Activated CD4-positive, alpha-beta T cell treated with anti-CD3 and anti-CD28 coated beads, Interleukin-2, amount 10 ng/mL, durations not matched to agents 7 days and 5 days (primary cell): ENCODE results near the gene PKMYT1. TPM values are rescaled to one million over a fixed set of nuclear protein-coding genes. Genes with fewer than 3 reads are reported as not detected.

ENCODE experiments used
- CTCF ChIA-PET: fragments of 350-600 bp; sonication (Branson Sonifier 250); formaldehyde crosslinking; loops from one replicate; lab custom pipeline; 2021; ENCODE audit warnings: antibody characterized with exemption; lab: Charles Lee
- POLR2A ChIA-PET: fragments of 350-600 bp; sonication (Branson Sonifier 250); formaldehyde crosslinking; loops from one replicate; lab custom pipeline; 2021; ENCODE audit warnings: antibody characterized with exemption; lab: Charles Lee
- DNase-seq: peaks from one replicate; pipeline ENCODE4 v3.0.0-alpha.2; 2020
- H3K27ac Mint-ChIP-seq: one replicate; pipeline ENCODE4 v1.8.0; 2021; ENCODE audit warnings: mild to moderate bottlenecking, moderate library complexity, mixed read lengths
- H3K27me3 Mint-ChIP-seq: one replicate; pipeline ENCODE4 v1.8.0; 2021; ENCODE audit warnings: mixed read lengths
- H3K36me3 Mint-ChIP-seq: one replicate; pipeline ENCODE4 v1.8.0; 2021; ENCODE audit warnings: low read depth, mixed read lengths
- H3K4me1 Mint-ChIP-seq: one replicate; pipeline ENCODE4 v1.8.0; 2021; ENCODE audit warnings: mixed read lengths
- H3K4me3 Mint-ChIP-seq: one replicate; pipeline ENCODE4 v1.8.0; 2021; ENCODE audit warnings: mild to moderate bottlenecking, moderate library complexity, mixed read lengths
- H3K9me3 Mint-ChIP-seq: one replicate; pipeline ENCODE4 v1.8.0; 2021; ENCODE audit warnings: mixed read lengths
- total RNA-seq, 2 experiments: library from RNA; stranded (reverse); gene quantifications; one replicate each; pipeline ENCODE4 v1.2.3, GENCODE V29; 2021

The PKMYT1 gene
- total RNA-seq, 2 experiments from 2014 or later: 122 to 151 TPM

DNA sequence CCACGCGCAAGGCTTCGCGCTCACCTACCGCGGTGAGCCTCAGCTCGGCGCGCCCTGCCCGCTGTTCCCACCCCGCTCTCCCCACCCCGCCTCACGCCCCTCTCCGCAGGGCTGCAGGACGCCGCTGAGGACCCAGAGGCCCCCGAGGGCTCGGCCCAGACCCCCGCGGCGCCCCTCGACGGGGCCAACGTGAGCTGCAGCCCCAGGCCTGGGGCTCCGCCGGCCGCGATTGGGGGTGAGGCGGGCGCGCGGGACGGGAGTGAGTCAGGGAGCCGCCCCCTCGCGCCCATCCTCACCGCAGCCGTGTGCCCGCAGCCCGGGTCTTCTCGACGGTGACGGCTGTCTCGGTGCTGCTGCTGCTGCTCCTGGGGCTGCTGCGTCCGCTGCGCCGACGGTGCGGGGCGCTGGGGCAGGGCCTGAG lies 13.0 kb downstream of the PKMYT1 start:
- POLR2A ChIA-PET: no interaction called here
- Mint-ChIP-seq H3K4me1 (peaks cover 38% of the 10 kb centered on the region), H3K9me3 (no peaks in the 10 kb centered on the region), H3K4me3 (no peak overlapping the region), H3K27me3 (peaks cover 22% of the 10 kb centered on the region), H3K27ac (no peak overlapping the region), H3K36me3 (peaks cover 8% of the 10 kb centered on the region)
- CTCF ChIA-PET: interaction anchor here (0.9 to 1.7 kb wide), 4 partner anchors 37 to 61 kb away, joined by 4 to 5 read pairs (median 4); no protein-coding TSS in a partner anchor
- no peak for DNase-seq

DNA sequence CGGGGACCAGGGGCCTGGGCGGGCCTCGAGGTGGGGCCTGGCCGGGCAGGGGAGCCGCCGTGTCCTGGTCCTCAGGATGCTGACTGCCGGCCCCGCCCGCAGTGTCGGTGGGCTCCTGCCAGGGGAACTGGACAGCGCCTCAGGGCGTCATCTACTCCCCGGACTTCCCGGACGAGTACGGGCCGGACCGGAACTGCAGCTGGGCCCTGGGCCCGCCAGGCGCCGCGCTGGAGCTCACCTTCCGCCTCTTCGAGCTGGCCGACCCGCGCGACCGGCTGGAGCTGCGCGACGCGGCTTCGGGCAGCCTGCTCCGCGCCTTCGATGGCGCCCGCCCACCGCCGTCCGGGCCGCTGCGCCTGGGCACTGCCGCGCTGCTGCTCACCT lies 13.4 kb downstream of the PKMYT1 start:
- H3K4me3 Mint-ChIP-seq: no peak overlapping the region
- peaks cover 26% of the 10 kb centered on the region for H3K27me3 Mint-ChIP-seq
- H3K4me1 Mint-ChIP-seq: peaks cover 37% of the 10 kb centered on the region
- H3K36me3 Mint-ChIP-seq: peaks cover 4% of the 10 kb centered on the region
- POLR2A ChIA-PET: no interaction called here
- no peaks in the 10 kb centered on the region for H3K9me3 Mint-ChIP-seq
- DNase-seq: no peak
- H3K27ac Mint-ChIP-seq: no peak overlapping the region
- CTCF ChIA-PET: interaction anchor here (0.9 to 1.7 kb wide), 4 partner anchors 37 to 61 kb away, joined by 4 to 5 read pairs (median 4); no protein-coding TSS in a partner anchor

DNA sequence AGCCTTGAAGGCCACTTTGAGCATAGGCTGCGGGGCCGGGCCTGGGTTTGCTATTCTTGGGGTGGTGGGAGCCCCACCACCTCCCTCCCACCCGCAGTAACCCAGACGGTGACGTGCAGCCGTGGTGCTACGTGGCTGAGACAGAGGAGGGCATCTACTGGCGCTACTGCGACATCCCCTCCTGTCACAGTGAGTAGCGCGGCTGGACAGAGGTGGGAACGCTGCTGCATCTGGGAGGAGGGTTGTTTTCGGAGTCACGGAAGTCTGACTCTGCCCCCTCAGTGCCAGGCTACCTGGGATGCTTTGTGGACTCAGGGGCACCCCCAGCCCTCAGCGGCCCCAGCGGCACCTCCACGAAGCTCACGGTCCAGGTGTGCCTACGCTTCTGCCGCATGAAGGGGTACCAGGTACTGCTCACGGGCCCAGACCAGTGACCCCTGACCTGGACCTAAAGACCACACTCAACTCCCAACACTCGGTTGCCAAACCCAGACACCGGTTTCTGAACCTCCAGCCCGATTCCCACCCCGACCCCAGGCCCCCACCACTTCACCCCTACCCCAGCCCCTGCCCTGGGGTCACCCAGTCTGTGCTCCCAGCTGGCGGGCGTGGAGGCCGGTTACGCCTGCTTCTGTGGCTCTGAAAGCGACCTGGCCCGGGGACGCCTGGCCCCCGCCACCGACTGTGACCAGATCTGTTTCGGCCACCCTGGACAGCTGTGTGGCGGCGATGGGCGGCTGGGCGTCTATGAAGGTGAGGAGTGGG lies 14.0 kb downstream of the PKMYT1 start:
- POLR2A ChIA-PET: no interaction called here
- Mint-ChIP-seq H3K27ac (no peak overlapping the region), H3K27me3 (peaks cover 28% of the 10 kb centered on the region), H3K4me1 (peaks cover 40% of the 10 kb centered on the region), H3K36me3 (peaks cover 4% of the 10 kb centered on the region), H3K9me3 (no peaks in the 10 kb centered on the region), H3K4me3 (no peak overlapping the region)
- CTCF ChIA-PET: interaction anchor here (0.7 to 1.7 kb wide), 5 partner anchors 38 to 245 kb away, joined by 4 to 5 read pairs (median 5); no protein-coding TSS in a partner anchor
- DNase-seq: no peak

DNA sequence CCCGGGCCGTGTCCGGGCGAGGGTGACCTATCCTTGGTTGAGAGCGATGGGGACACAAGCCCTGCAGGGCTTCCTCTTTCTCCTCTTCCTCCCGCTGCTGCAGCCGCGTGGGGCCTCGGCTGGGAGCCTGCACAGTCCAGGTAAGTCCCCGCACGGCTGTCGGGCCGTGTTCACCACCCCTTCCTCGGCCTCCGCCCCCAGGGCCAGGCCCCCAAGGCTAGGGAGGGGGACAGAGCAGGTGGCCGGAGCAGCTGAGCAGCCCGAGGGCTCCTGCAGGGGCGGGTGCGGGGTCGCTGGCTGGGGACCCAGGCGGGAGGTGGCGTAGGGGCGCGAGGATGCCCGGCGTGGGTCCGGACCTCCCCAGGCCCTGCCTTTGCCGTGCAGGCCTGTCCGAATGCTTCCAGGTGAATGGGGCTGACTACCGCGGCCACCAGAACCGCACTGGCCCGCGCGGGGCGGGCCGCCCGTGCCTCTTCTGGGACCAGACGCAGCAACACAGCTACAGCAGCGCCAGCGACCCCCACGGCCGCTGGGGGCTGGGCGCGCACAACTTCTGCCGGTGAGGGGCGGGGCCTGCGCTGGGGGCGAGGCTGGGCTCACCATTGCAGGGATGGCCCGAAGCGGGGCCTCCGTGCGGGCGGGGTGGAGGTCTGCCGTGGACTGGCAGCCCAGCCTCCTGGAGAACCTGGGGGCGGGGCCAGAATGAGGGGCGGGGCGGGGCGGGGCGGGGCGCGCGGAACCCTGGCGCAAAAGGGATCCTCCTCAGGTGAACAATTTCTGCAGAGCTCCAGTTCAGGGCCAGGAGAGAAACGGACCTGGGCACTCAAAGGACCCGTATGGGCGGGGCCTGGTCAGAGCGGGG lies 15.5 kb downstream of the PKMYT1 start:
- H3K27me3 Mint-ChIP-seq: peaks cover 28% of the 10 kb centered on the region
- peak; percentile 71 for DNase-seq
- ChIA-PET CTCF (interaction anchor here (0.7 to 1.3 kb wide), 3 partner anchors 37 to 348 kb away, joined by 3 read pairs; no protein-coding TSS in a partner anchor), POLR2A (interaction anchor here (0.5 kb wide), 1 partner anchor 194 kb away, joined by 6 read pairs; no protein-coding TSS in a partner anchor)
- H3K27ac Mint-ChIP-seq: peak overlapping the region; percentile 5
- peaks cover 29% of the 10 kb centered on the region for H3K4me1 Mint-ChIP-seq
- no peaks in the 10 kb centered on the region for H3K9me3 Mint-ChIP-seq
- peak overlapping the region; percentile 38 for H3K4me3 Mint-ChIP-seq
- H3K36me3 Mint-ChIP-seq: no peaks in the 10 kb centered on the region

DNA sequence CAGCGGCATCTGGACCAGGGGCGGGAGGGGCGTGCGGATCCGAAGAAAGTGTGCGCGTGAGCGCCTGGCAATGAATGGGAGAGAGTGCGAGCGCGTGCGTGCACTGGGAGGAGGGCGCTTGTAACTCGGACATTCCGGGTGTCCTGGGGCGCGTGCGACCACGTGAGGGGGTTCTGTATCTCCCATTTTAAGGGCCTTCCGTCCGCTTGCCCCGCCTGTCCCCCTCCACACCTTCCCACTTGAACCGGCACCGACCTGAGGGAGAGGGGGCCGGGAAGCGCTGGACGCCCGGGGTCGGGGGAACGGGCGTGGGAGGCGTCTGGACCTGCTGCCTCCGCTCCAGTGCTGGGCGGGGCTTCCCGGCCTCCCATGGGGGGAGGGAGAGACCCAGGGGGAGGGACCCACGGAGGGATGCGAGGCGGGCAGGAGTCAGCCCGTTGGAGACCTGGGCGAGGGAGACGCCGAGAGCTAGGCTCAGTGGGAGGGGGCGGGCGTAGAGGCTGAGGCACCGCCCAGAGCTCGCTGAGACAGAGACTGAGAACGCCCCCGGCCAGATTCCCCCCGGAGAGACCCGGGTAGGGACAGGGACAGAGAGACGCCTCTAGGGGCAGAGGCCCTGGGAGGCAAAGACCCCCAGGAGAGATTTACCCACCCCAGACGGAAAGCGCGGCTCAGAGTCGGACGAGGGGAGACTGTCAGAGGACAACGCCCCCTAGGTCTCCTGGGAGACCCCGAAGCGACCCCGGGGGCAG lies 16.3 kb downstream of the PKMYT1 start, which contains the start of gene KREMEN2:
Gene KREMEN2, plus strand, starts transcription at position 553 of the 752 bp plus-strand sequence. CDS start 246 bp downstream, outside the sequence.
- H3K36me3 Mint-ChIP-seq: no peaks in the 10 kb centered on the region
- H3K9me3 Mint-ChIP-seq: no peaks in the 10 kb centered on the region
- DNase-seq: no peak
- H3K27me3 Mint-ChIP-seq: peaks cover 28% of the 10 kb centered on the region
- H3K4me1 Mint-ChIP-seq: peaks cover 29% of the 10 kb centered on the region
- POLR2A ChIA-PET: no interaction called here
- peak within 1 kb of the TSS; percentile 5 for H3K27ac Mint-ChIP-seq
- H3K4me3 Mint-ChIP-seq: peak within 1 kb of the TSS; percentile 52
- CTCF ChIA-PET: interaction anchor here (1.3 to 1.7 kb wide), 2 partner anchors 14 to 37 kb away, joined by 3 to 4 read pairs; no protein-coding TSS in a partner anchor

DNA sequence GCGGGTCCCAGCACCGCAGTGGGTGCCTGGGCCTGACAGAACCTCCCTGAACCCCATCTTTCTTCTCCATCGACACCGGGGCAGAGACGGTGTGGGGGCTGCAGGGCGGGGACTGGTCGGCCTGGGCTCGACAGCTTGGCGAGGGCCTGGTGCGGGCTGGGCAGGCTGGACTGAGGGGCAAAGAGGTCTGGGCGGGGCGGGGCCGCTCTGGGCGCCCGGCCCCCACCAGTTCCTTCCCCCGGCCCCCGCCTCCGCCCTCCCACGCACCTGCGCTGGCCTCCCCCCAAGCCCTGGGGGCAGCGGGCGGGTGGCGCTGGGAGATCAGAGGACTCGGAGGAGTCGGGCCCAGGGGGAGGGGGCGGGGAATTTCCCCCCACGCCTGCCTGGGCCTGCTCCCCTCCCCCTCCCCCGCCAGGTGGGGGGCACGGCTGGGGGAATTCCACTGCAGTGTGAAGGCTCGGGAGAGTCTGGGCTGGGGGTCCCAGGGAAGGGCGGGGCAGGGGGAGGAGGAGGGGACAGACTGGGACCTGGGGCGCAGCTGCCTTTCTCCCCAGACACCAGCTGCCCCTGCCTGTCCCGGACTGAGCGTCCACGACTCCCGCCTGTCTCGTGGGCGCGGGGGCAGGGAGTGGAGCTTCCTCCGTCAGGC lies 17.0 kb downstream of the PKMYT1 start:
- ChIA-PET POLR2A (no interaction called here), CTCF (interaction anchor here (1.4 to 1.7 kb wide), 4 partner anchors 10 to 95 kb away, joined by 3 to 7 read pairs (median 4); no protein-coding TSS in a partner anchor)
- H3K27me3 Mint-ChIP-seq: peaks cover 24% of the 10 kb centered on the region
- no peak overlapping the region for H3K27ac Mint-ChIP-seq
- H3K9me3 Mint-ChIP-seq: no peaks in the 10 kb centered on the region
- H3K4me3 Mint-ChIP-seq: no peak overlapping the region
- H3K36me3 Mint-ChIP-seq: no peaks in the 10 kb centered on the region
- H3K4me1 Mint-ChIP-seq: peaks cover 24% of the 10 kb centered on the region
- DNase-seq: no peak

DNA sequence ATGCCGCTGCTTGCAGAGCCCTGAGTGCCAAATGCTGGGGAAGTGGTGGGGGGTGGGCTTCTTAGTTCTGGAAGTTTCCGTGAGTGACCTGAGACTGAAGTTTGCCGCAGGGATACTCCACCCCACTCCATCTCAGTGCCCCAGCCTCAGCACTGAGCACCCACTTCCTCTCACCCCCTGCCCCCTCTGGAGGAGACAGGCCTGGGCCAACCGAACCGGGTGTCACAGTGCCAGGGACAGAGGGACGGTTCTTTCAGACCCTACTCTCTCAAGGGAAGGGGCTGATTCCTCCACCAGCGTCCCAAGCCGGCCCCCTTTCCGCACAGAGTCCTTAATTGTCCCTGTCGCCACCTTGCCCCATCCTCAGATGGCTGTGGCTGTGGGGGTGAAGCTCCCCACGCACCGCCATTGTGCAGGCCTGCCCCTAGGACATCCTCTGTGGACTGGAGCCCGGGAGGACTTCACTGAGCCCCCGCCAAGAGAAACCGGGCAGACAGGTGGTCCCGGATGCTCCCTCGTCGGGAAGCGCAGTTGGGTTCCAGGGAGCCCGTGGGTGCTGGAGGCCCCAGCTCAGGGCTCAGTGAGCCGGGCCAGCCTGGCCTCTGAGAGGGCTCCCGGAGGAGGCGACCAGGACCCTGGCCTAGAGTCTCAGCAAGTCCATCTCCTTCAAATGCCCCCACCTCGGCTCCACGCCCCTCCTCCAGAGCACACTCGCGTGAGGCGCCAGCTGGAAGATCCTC lies 17.7 kb downstream of the PKMYT1 start:
- POLR2A ChIA-PET: no interaction called here
- Mint-ChIP-seq H3K4me3 (no peak overlapping the region), H3K4me1 (peaks cover 20% of the 10 kb centered on the region), H3K9me3 (no peaks in the 10 kb centered on the region), H3K36me3 (no peaks in the 10 kb centered on the region), H3K27ac (no peak overlapping the region), H3K27me3 (peaks cover 20% of the 10 kb centered on the region)
- DNase-seq: no peak
- CTCF ChIA-PET: interaction anchor here (0.7 to 1.7 kb wide), 7 partner anchors 8 to 124 kb away, joined by 3 to 7 read pairs (median 3); no protein-coding TSS in a partner anchor

DNA sequence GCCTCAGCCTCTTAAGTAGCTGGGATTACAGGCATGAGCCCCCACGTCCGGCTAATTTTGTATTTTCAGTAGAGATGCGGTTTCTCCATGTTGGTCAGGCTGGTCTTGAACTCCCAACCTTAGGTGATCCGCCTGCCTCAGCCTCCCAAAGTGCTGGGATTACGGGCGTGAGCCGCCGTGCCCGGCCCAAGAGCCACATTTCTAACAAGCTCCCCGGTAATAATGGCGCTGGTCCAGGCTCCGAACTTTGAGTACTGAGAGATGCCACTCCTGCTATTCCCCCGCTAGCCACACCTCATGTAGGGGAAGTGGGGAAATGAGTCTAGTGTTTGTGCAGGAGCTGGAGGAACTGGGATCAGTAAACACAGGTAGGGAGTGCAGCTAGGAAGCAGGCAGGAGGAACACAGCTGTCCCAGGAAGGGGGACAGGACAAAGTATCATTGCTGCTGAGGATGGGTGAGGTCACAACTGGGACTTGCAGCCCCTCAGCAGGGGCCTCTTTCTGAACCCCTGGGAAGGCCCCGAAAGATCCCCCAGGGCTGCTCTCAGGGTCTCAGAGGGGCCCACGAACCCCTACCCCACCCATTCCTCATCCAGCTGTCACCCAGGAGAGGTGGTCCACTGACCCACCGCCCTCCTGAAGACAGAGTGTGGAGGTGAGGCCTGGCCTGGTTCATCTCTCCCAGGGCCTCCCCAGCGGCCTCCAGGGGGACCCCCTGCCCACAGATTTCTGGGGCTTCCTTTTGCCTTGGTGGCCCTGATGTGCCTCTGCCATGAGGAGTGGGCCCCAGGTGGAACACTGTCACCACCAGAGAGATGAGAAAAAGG lies 19.8 kb downstream of the PKMYT1 start:
- H3K27me3 Mint-ChIP-seq: peaks cover 20% of the 10 kb centered on the region
- CTCF ChIA-PET: interaction anchor here (0.5 to 1.0 kb wide), 3 partner anchors 10 to 92 kb away, joined by 3 to 4 read pairs (median 3); no protein-coding TSS in a partner anchor
- H3K4me1 Mint-ChIP-seq: peaks cover 14% of the 10 kb centered on the region
- no peak overlapping the region for H3K4me3 Mint-ChIP-seq
- no peak overlapping the region for H3K27ac Mint-ChIP-seq
- H3K36me3 Mint-ChIP-seq: no peaks in the 10 kb centered on the region
- POLR2A ChIA-PET: no interaction called here
- DNase-seq: no peak
- H3K9me3 Mint-ChIP-seq: no peaks in the 10 kb centered on the region

DNA sequence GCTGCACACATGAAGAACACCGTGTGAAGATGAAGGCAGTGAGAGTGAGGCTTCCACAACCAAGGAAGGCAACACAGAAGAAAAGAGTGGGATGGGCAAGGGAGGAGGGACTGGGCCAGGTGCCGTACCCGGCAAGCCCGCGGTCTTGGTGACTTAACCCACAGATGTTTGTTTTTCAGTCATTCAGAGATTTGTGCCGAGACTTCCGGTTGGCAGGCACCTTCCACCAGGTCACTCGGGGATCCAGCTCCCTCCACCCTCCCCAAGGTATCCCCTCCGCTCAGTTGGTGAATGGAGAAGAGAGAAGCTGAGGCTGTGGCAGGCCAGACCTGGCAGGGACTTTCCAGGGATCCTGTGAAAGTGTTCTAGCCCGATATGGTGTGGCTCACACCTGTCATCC lies 21.0 kb downstream of the PKMYT1 start:
- POLR2A ChIA-PET: no interaction called here
- DNase-seq: no peak
- peaks cover 16% of the 10 kb centered on the region for H3K27me3 Mint-ChIP-seq
- CTCF ChIA-PET: interaction anchor here (0.6 to 1.4 kb wide), 4 partner anchors 22 to 184 kb away, joined by 3 read pairs; partner anchors contain the start of gene FLYWCH2
- no peak overlapping the region for H3K4me3 Mint-ChIP-seq
- H3K36me3 Mint-ChIP-seq: no peaks in the 10 kb centered on the region
- peaks cover 11% of the 10 kb centered on the region for H3K4me1 Mint-ChIP-seq
- no peak overlapping the region for H3K27ac Mint-ChIP-seq
- no peaks in the 10 kb centered on the region for H3K9me3 Mint-ChIP-seq

DNA sequence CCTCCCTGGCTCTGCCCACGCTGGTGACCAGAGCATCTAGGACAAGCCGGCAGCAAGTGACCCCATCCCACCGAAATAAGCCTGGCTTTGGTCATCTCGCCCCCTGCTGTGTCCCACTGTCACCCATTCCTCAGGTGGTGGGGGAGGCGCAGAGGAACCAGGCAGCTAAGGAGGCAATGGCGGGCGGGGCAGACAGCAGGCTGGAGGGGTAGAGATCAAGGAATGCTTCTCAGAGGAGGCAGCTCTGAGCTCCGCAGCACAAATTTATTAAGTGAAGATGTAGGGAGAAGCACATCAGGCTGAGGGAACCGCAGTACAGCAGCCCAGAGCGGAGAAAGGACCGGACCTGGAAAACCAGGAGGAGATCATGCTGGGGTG lies 23.7 kb downstream of the PKMYT1 start:
- Mint-ChIP-seq H3K4me3 (no peak overlapping the region), H3K4me1 (peaks cover under 1% of the 10 kb centered on the region), H3K9me3 (no peaks in the 10 kb centered on the region), H3K27ac (no peak overlapping the region), H3K27me3 (no peaks in the 10 kb centered on the region), H3K36me3 (no peaks in the 10 kb centered on the region)
- ChIA-PET POLR2A (no interaction called here), CTCF (no interaction called here)
- DNase-seq: no peak
